Dedifferentiated amniotic fluid mesenchymal stem cell (primary cell): ENCODE results near the gene TMEM207.

Experiments
- DNase-seq: peaks from one replicate; pipeline ENCODE4 v3.0.0-alpha.2; 2016; ENCODE audit errors: extremely low spot score

Gene TMEM207

GRCh38 chr3:190444576-190445145 lies 5.0 kb downstream of the TMEM207 start:
- no peak for DNase-seq

GRCh38 chr3:190444006-190444405 lies 5.7 kb downstream of the TMEM207 start:
- DNase-seq: no peak

GRCh38 chr3:190443257-190443656 lies 6.4 kb downstream of the TMEM207 start:
- peak; percentile 51 for DNase-seq

GRCh38 chr3:190442240-190442639 lies 7.5 kb downstream of the TMEM207 start:
- no peak for DNase-seq

- no peak for DNase-seq
These were observed 13.4 kb downstream of the TMEM207 start for GRCh38 chr3:190436331-190436730.

GRCh38 chr3:190435618-190436017 lies 14.1 kb downstream of the TMEM207 start:
- no peak for DNase-seq

- DNase-seq: no peak
These were observed 16.1 kb downstream of the TMEM207 start for GRCh38 chr3:190433626-190434025.

- DNase-seq: no peak
These were observed 17.5 kb downstream of the TMEM207 start for GRCh38 chr3:190432216-190432615.

- DNase-seq: no peak
These were observed 18.8 kb downstream of the TMEM207 start for GRCh38 chr3:190430906-190431305.

- no peak for DNase-seq
These were observed 20.0 kb downstream of the TMEM207 start for GRCh38 chr3:190429681-190430080.

GRCh38 chr3:190426806-190427507 lies 22.7 kb downstream of the TMEM207 start:
- DNase-seq: no peak

- DNase-seq: no peak
These were observed 23.9 kb downstream of the TMEM207 start for GRCh38 chr3:190425833-190426232.

- peak; percentile 68 for DNase-seq
These were observed 24.9 kb downstream of the TMEM207 start for GRCh38 chr3:190424478-190425439.

GRCh38 chr3:190424108-190424477 lies 25.6 kb downstream of the TMEM207 start:
- no peak for DNase-seq

- DNase-seq: no peak
These were observed 35.4 kb downstream of the TMEM207 start for GRCh38 chr3:190414297-190414696.

- DNase-seq: no peak
These were observed 45.0 kb downstream of the TMEM207 start for GRCh38 chr3:190404715-190405114.

- no peak for DNase-seq
These were observed 47.7 kb downstream of the TMEM207 start for GRCh38 chr3:190401963-190402362.

GRCh38 chr3:190399677-190400076 lies 50.0 kb downstream of the TMEM207 start:
- no peak for DNase-seq

GRCh38 chr3:190397889-190398288 lies 51.8 kb downstream of the TMEM207 start:
- DNase-seq: no peak

GRCh38 chr3:190396001-190396400 lies 53.7 kb downstream of the TMEM207 start:
- DNase-seq: no peak

- DNase-seq: no peak
These were observed 61.0 kb downstream of the TMEM207 start for GRCh38 chr3:190388703-190389102.

GRCh38 chr3:190387578-190388213 lies 62.0 kb downstream of the TMEM207 start, which contains the start of gene CLDN16:
CLDN16 (plus strand) TSS chr3:190388163; CDS start chr3:190388330, 167 bp downstream.
- DNase-seq: no peak
